Mesendoderm (in vitro differentiated cells): ENCODE data around the gene IP6K2.

Source experiments
- DNase-seq: peaks from one replicate; pipeline ENCODE4 v3.0.0; 2013
- H2AK5ac ChIP-seq: 2 replicates; pipeline ENCODE4 v1.6.1; 2013; ENCODE audit warnings: low read length, inconsistent platforms
- H2BK120ac ChIP-seq: 2 replicates; pipeline ENCODE4 v1.6.1; 2013; ENCODE audit warnings: low read depth, mild to moderate bottlenecking, low read length, moderate library complexity, mixed read lengths
- H2BK15ac ChIP-seq: replicated peaks from 2 replicates; pipeline ENCODE4 v1.6.1; 2013; ENCODE audit warnings: low read depth, mild to moderate bottlenecking, moderate library complexity
- H2BK5ac ChIP-seq: 2 replicates; pipeline ENCODE4 v1.6.1; 2013; ENCODE audit warnings: low read length, inconsistent platforms
- H3K18ac ChIP-seq: 2 replicates; pipeline ENCODE4 v1.6.1; 2013; ENCODE audit warnings: mild to moderate bottlenecking, low read length, mixed read lengths
- H3K23ac ChIP-seq: one replicate; pipeline ENCODE4 v1.6.1; 2013; ENCODE audit warnings: low read length
- H3K27ac ChIP-seq: 2 replicates; pipeline ENCODE4 v1.5.1; 2013; ENCODE audit warnings: low read depth, mild to moderate bottlenecking, inconsistent platforms, low read length, moderate library complexity
- H3K27me3 ChIP-seq: 2 replicates; pipeline ENCODE4 v1.6.1; 2013; ENCODE audit warnings: low read length, control low read depth, mild to moderate bottlenecking, inconsistent platforms; ENCODE audit not compliant: insufficient read depth, poor library complexity
- H3K36me3 ChIP-seq: 2 replicates; pipeline ENCODE4 v1.6.1; 2013; ENCODE audit warnings: low read length, inconsistent platforms; ENCODE audit not compliant: control insufficient read depth, insufficient read depth
- H3K4ac ChIP-seq: one replicate; pipeline ENCODE4 v1.6.1; 2013; ENCODE audit warnings: low read depth, mild to moderate bottlenecking, low read length, moderate library complexity
- H3K4me1 ChIP-seq: 2 replicates; pipeline ENCODE4 v1.6.1; 2013; ENCODE audit warnings: low read depth, low read length, inconsistent platforms; ENCODE audit not compliant: control insufficient read depth
- H3K4me2 ChIP-seq: 2 replicates; pipeline ENCODE4 v1.6.1; 2013; ENCODE audit warnings: low read length
- H3K4me3 ChIP-seq: 2 replicates; pipeline ENCODE4 v1.5.1; 2013; ENCODE audit warnings: mild to moderate bottlenecking, low read length
- H3K56ac ChIP-seq: one replicate; pipeline ENCODE4 v1.6.1; 2013; ENCODE audit warnings: low read length
- H3K79me1 ChIP-seq: 2 replicates; pipeline ENCODE4 v1.6.1; 2013; ENCODE audit warnings: low read length, inconsistent platforms
- H3K79me2 ChIP-seq: 2 replicates; pipeline ENCODE4 v1.6.1; 2013; ENCODE audit warnings: mild to moderate bottlenecking, low read length; ENCODE audit not compliant: control insufficient read depth, insufficient read depth
- H3K9ac ChIP-seq: 2 replicates; pipeline ENCODE4 v1.6.1; 2013; ENCODE audit warnings: low read length, inconsistent platforms
- H4K5ac ChIP-seq: one replicate; pipeline ENCODE4 v1.6.1; 2013; ENCODE audit warnings: low read length
- H4K8ac ChIP-seq: one replicate; pipeline ENCODE4 v1.6.1; 2013; ENCODE audit warnings: low read depth, mild to moderate bottlenecking, control low read depth, low read length, moderate library complexity
- WGBS: extraction: QIAGEN DNeasy Blood & Tissue Kit; methylation state at CpG from one replicate; pipeline ENCODE4 v1.1.7; 2013; ENCODE audit warnings: low lambda C conversion rate, missing lambda C conversion rate; ENCODE audit not compliant: insufficient coverage; ENCODE audit errors: extremely low coverage; 5-methylcytosine and 5-hydroxymethylcytosine counted together

Gene IP6K2

GRCh38 chr3:48680811-48681540 is 36.0 kb downstream of the IP6K2 start:
- Histone ChIP-seq H3K79me1 (peaks cover 8% of the 10 kb centered on the region), H3K56ac (no peak overlapping the region), H4K5ac (no peak overlapping the region), H2BK120ac (no peak overlapping the region), H3K4ac (no peak overlapping the region), H3K4me1 (peaks cover 2% of the 10 kb centered on the region), H3K27ac (no peak overlapping the region), H3K79me2 (peaks cover 2% of the 10 kb centered on the region), H2AK5ac (no peak overlapping the region), H2BK15ac (no peak overlapping the region), H3K23ac (no peak overlapping the region), H3K27me3 (no peaks in the 10 kb centered on the region), H2BK5ac (no peak overlapping the region), H3K18ac (no peak overlapping the region), H3K4me3 (no peak overlapping the region), H3K4me2 (no peak overlapping the region), H3K9ac (no peak overlapping the region), H3K36me3 (peaks cover 12% of the 10 kb centered on the region), H4K8ac (no peak overlapping the region)
- WGBS = no CpG with 5 or more reads among the region's 17 CpGs
- no peak for DNase-seq

GRCh38 chr3:48679411-48680391 is 37.3 kb downstream of the IP6K2 start:
- no peak overlapping the region for H2BK120ac ChIP-seq
- peaks cover 2% of the 10 kb centered on the region for H3K4me1 ChIP-seq
- no peak overlapping the region for H2BK15ac ChIP-seq
- no peak overlapping the region for H4K8ac ChIP-seq
- no peak overlapping the region for H3K27ac ChIP-seq
- no peak overlapping the region for H4K5ac ChIP-seq
- H3K4me3 ChIP-seq = no peak overlapping the region
- no peak overlapping the region for H3K9ac ChIP-seq
- no peak overlapping the region for H2AK5ac ChIP-seq
- no peak overlapping the region for H2BK5ac ChIP-seq
- peaks cover 12% of the 10 kb centered on the region for H3K36me3 ChIP-seq
- H3K4ac ChIP-seq = no peak overlapping the region
- no peak overlapping the region for H3K23ac ChIP-seq
- no peak overlapping the region for H3K4me2 ChIP-seq
- no peaks in the 10 kb centered on the region for H3K27me3 ChIP-seq
- no peak overlapping the region for H3K18ac ChIP-seq
- peaks cover 8% of the 10 kb centered on the region for H3K79me1 ChIP-seq
- WGBS = no CpG with 5 or more reads among the region's 20 CpGs
- H3K79me2 ChIP-seq = peaks cover 2% of the 10 kb centered on the region
- H3K56ac ChIP-seq = no peak overlapping the region
- no peak for DNase-seq

GRCh38 chr3:48678566-48679380 is 38.2 kb downstream of the IP6K2 start:
- Histone ChIP-seq H3K27ac (no peak overlapping the region), H2BK15ac (no peak overlapping the region), H3K27me3 (no peaks in the 10 kb centered on the region), H4K8ac (no peak overlapping the region), H4K5ac (no peak overlapping the region), H3K4ac (no peak overlapping the region), H3K36me3 (peaks cover 12% of the 10 kb centered on the region), H3K4me1 (no peaks in the 10 kb centered on the region), H2AK5ac (no peak overlapping the region), H3K79me2 (no peaks in the 10 kb centered on the region), H3K4me3 (no peak overlapping the region), H3K9ac (no peak overlapping the region), H2BK120ac (no peak overlapping the region), H3K23ac (no peak overlapping the region), H3K79me1 (peaks cover 3% of the 10 kb centered on the region), H3K18ac (no peak overlapping the region), H2BK5ac (no peak overlapping the region), H3K4me2 (no peak overlapping the region), H3K56ac (no peak overlapping the region)
- WGBS = no CpG with 5 or more reads among the region's 24 CpGs
- no peak for DNase-seq

- Histone ChIP-seq H3K4me2 (no peak overlapping the region), H3K56ac (no peak overlapping the region), H3K79me2 (no peaks in the 10 kb centered on the region), H3K9ac (no peak overlapping the region), H3K18ac (no peak overlapping the region), H3K27ac (no peak overlapping the region), H3K4ac (no peak overlapping the region), H3K23ac (no peak overlapping the region), H2BK5ac (no peak overlapping the region), H3K4me3 (no peak overlapping the region), H3K4me1 (no peaks in the 10 kb centered on the region), H2BK15ac (no peak overlapping the region), H4K8ac (no peak overlapping the region), H2AK5ac (no peak overlapping the region), H3K27me3 (no peaks in the 10 kb centered on the region), H3K79me1 (peaks cover 3% of the 10 kb centered on the region), H4K5ac (no peak overlapping the region), H2BK120ac (no peak overlapping the region), H3K36me3 (peaks cover 12% of the 10 kb centered on the region)
- WGBS = no CpG with 5 or more reads among the region's 4 CpGs
- peak; percentile 48 for DNase-seq
Observed at GRCh38 chr3:48678056-48678455, 39.0 kb downstream of the IP6K2 start.

GRCh38 chr3:48674505-48674904 is 42.5 kb downstream of the IP6K2 start:
- no peak overlapping the region for H2AK5ac ChIP-seq
- H3K4ac ChIP-seq = no peak overlapping the region
- H3K4me1 ChIP-seq = no peaks in the 10 kb centered on the region
- H2BK120ac ChIP-seq = no peak overlapping the region
- H3K79me2 ChIP-seq = no peaks in the 10 kb centered on the region
- no peak overlapping the region for H3K18ac ChIP-seq
- H3K4me3 ChIP-seq = no peak overlapping the region
- no peak overlapping the region for H3K56ac ChIP-seq
- no peak overlapping the region for H3K9ac ChIP-seq
- no peak overlapping the region for H3K27ac ChIP-seq
- no peaks in the 10 kb centered on the region for H3K79me1 ChIP-seq
- H4K8ac ChIP-seq = no peak overlapping the region
- WGBS = no CpG with 5 or more reads among the region's 9 CpGs
- H3K27me3 ChIP-seq = no peaks in the 10 kb centered on the region
- no peak overlapping the region for H4K5ac ChIP-seq
- no peak overlapping the region for H2BK15ac ChIP-seq
- no peak overlapping the region for H2BK5ac ChIP-seq
- peaks cover 5% of the 10 kb centered on the region for H3K36me3 ChIP-seq
- H3K23ac ChIP-seq = no peak overlapping the region
- DNase-seq = no peak
- no peak overlapping the region for H3K4me2 ChIP-seq
